SKM-1 (cell line): ENCODE data around the gene SI.
"Not testable (repeated sequence)": the region's sequence is repeated elsewhere in the genome, so short reads cannot be mapped to it uniquely, and the experiment has no call there.

Source experiments
- DNase-seq: peaks from one replicate; lab custom pipeline; 2025; ENCODE audit not compliant: unreplicated experiment; lab: John Stamatoyannopoulos, UW

SI gene

DNA sequence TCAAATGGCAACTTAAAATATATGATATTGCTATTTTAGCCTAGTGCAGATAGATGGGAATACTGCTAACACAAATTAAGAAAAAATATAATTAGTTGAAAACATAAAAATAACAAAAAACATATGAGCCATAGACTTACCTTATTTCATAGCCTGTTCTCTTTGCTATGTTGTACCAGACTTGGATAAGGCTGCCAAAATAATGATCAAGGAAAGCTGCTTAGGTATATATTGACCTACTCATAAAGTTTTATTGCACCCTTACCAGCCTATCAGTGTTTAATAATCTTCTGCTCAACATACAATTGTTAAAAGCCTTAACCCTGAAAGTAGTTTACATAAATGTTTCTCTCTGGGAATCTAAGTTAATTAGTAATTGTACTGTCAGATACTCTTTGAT, at the start of gene SI:
Gene SI, minus strand, starts transcription at position 204 of the 400 bp plus-strand sequence. CDS start 2,484 bp downstream, outside the sequence.
- DNase-seq, result no peak

DNA sequence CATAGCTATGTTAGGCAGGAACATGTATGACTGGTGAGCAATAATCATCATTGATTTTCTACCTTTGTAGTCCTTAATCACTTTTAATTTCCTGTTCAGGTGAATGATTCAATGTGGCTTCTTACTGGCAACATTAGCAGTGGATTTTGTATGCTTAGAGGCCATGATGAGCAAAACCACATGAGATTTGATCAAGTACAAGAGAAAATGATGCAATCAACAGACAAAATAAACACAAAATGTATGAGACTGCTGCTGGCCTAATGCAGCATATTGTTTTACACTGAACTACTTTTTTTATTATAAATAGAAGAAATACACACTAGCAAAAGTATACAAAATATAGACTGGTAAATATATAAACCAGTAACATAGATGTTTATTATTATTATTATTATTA, 47.5 kb upstream of the SI start:
- no peak for DNase-seq

DNA sequence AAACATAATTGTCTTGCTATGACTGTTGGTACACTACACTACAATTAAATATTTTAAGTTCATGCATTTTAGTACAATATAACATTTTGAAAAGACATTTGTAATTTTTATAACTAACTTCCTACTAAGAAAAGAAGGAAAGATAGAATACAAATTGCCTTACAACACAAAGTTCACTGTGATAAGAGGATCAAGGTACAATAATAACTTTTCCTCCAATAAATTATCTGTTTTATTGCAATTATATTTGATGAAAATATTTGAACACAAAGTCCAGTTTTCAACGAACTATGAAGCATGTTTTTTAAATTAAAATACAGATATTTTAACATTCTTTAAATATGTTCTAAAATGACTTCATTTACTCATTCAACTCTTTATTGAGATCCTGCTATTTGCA, 33.1 kb upstream of the SI start:
- no peak for DNase-seq

DNA sequence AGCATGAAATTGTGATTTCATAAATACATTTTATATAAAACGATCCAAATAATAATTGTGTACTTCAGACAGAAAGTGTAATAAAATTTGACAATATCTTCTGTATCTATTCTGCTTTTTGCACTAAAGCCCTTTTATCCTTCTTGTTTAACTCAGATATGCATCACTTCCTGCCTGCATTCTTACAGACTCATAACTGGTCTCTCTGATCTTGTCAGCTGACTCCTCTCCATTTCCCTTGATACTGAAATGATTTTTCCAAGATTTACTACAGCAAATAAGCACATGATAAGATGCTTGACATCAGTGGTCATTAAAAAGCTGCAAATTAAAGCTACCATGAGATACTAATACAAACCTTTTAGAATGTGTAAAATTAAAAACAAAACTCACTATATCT, 25.3 kb upstream of the SI start:
- DNase-seq, result no peak

DNA sequence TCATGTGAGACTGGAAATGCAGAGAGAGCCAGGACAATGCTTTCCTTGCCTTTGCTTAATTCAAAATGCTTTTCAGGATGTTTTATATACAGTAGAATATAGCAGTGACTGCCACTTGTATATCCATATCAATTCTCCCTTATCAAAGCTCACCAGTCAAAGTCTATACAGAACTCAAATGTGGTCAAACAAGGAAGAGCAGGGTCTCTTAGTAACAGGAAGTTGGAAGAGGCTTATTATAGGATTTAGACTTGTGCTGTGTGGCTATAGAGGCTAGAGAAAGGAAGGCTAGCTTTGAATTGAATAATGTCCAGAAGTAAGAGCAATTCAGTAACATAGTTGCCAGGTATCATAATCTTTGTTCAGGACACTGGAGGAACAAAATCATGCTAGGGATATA, 4.4 kb upstream of the SI start:
- no peak for DNase-seq

DNA sequence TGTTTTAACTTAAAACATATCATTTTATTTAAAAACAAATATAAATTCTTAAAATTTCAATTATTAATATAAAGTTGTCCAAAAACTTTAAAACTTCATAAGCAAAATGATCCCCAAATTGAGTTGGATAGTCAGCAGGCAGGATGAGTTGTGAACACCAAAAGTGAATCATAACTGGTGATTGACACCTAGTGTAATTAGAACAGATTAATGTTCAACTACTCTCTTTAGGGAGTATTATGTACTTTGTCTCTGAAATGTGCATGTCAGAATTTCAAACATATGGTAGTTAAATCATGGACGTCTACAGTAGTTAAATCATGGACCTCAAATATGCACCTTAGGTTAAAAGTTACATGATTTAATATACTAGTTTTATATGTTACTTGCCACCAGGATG, 2.9 kb upstream of the SI start:
- no peak for DNase-seq

DNA sequence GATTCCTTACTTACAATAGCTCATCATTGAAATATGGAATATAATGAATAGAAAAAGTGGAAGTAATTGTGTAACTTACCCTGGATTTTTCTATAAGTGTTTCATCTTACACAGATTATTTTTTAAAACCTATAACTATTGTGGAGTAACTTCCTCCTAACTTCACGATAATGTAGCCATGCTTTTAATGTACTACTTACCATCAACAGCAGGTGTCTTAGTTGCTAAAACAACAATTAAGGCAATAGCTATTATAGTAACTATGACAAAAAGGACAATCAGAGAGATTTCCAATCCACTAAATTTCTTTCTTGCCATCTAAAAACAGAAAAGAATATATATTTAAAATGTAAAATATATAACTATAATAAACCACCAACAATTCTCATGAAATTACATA, 2.6 kb downstream of the SI start:
- DNase-seq, result no peak

DNA sequence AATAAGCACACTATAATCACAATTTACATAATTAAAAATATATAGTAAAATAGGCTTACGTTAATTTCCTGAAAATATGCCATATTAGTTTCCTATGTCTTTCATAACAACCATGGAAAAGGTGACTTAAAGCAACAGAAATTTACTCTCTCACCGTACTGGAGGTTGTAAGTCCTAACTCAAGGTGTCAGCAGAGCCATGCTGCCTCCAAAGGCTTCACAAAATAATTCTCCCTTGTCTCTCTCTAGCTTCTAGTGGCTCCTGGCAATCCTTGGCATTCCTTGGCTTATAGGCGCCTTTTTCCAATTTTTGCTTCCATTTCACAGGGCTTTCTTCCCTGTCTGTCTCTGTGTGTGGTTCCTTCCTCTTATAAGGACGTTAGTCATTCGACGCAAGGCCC, 7.6 kb downstream of the SI start:
- no peak for DNase-seq

DNA sequence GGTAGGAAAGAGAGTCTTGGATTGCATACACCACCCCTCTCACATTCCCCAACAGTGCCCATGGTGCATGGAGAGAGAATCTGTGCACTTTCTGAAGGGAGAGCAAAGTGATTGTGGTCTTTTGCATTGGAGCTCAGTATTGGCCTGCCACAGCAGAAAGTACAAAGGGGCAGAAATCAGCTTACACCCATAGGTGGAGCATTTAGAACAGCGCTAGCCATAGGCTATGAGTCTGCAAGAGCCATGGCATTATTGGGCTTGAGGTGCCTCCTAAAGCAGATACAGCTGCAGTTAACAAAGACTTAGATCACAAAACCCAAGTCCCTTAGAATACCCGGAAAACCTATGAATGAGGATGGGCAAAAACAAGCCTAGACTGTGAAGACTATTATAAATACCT, 21.8 kb downstream of the SI start:
- DNase-seq, result no peak

DNA sequence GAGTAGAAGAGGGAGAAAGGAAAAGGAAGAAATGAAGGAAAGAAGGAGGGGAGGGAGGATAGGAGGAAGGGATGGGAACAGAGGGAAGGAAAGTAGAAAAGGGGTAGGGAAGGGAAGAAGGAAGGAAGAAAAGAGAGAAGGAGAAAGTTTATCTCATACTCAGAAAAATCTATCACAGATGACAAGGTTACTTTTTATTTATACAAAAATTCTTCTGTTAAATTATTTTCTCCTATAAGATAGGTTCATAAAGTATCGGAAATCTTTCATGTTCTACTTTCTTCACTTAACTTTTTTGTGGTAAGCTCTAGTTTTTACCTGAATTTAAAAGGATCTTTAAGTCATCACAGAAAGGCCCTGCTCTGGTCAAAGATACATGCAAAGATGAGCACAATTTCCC, 38.1 kb downstream of the SI start:
- no peak for DNase-seq

DNA sequence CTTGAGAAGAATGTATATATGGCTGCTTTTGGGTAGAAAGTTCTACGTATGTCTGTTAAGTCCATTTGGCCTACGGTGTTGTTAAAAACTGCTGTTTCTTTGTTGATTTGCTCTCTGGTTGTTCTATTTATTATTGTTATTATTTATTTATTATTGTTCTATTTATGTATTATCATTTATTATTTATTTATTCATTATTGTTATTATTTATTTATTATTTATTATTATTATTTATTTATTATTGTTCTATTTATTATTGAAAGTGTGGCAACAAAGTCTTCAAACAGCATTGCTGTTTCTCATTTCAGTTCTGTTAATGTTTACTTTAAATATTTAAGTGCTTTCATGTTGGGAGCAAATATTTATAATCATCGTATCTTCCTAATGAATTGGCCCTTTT, 66.7 kb downstream of the SI start:
- no peak for DNase-seq

DNA sequence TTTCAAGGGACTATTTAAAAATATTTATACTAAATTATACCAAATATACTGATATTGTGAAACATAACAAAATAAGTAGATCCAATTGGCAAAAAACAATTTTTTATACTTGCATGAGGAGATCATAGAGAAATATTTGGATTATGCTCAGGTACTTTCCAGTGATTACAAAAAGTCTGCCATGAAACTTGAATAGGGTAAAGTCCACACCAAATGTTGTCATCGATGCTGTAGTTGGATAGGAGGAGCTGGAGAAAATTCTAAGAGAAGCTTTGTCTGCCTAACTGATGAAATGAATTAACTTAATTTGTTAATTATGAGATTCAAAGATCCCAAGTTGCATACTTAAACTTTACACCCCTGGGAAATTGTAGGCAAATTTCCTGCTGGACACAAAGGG, 93.3 kb downstream of the SI start:
- no peak for DNase-seq

DNA sequence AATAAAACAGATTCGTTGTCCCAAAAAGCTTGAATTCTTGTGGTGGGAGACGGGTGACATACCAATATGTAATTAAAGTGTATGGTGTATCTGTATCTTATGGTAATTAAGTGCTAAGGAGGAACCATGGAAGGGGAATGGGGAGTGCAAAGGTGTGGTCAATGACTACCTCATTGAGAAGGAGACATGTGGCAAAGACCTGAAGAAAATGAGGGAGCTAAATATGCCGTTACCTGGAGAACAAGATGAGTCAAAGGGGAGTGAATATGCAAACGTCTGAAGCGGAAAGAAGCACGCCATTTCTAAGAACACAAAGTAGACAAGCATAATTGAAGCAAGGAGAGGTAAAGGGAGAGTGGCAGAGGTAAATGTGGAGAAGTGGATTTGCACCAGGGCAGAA, 115.7 kb downstream of the SI start:
- no peak for DNase-seq

DNA sequence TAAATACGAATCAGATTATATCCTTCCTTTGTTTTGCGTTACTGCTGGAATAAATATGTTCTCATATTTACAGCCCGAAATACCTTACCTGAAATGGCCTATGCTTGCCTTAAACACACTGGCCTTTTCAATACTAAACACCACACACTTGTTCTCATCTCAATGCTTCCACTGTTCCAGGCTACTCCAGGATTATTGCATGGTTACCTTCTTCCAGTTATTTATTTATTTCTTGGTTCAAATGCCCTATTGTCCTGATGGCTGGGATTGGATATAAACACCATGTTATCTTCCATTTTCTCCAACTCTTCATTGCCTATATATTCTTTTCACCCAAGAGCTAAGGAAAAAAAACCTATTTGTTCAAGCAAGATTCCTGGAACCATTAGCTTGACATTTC, 125.3 kb downstream of the SI start:
- no peak for DNase-seq

DNA sequence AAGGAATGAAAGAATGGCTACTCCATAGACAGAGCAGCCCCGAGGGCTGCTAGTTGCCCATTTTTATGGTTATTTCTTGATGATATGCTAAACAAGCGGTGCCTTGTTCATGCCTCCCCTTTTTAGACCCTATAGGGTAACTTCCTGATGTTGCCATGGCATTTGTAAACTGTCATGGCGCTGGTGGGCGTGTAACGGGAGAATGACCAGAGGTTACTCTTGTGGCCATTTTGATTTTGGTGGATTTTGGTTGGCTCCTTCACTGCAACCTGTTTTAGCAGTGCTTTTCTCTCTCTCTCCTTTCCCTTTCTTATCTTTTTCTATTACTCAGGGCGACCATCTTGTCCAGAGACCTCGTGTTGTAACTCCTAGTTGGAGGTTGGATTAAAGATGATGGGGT, 126.9 kb downstream of the SI start:
- DNase-seq, result not testable (repeated sequence)

DNA sequence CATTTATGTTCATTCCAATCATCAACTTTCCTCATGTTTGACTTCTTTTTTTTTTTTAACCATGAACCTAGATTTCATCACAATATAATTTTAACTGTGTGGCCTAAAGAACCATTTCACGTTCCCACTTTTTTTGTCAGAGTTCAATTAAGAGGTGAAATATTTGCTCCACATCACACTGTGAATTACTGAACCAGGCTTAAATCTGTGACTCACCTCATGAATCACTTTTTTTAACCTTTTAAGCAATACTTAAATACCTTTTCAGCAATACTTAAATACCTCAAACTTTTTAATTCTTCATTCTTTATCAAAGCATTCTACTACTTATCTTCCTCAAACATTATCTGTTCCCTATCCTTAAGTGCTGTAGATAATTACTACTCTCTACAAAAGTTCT, 137.6 kb downstream of the SI start:
- no peak for DNase-seq

DNA sequence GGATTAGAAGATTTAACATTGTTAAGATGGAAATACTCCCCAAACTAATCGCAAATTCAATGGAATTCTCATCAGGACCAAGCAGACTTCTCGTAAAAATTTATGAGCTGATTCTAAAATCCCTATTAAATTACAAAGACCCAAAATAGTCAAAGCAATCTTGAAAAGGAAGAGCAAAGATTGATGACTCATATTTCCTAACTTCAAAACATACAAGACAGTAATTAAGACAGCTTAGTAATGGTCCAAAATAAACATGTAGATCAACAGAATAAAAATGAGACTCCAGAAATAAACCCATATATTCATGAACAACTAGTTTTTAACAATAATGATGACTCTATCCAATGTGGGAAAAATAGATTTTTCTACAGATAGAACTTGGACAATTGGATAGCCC, 148.7 kb downstream of the SI start:
- DNase-seq, result no peak
